Neural progenitor cell (in vitro differentiated cells): ENCODE results near the gene VCL. TPM values are rescaled to one million over a fixed set of nuclear protein-coding genes. Genes with fewer than 3 reads are reported as not detected.

Experiments used
- DNase-seq: peaks from one replicate; pipeline ENCODE4 v3.0.0-alpha.2; 2016; ENCODE audit warnings: low spot score
- H2AFZ ChIP-seq: fragments of 200-600 bp; sonication (generic); replicated peaks from 2 replicates; pipeline ENCODE4 v1.6.1; 2016; ENCODE audit warnings: antibody characterized with exemption
- H3F3A ChIP-seq: fragments of 200-600 bp; sonication (generic); 2 replicates; pipeline ENCODE4 v1.6.1; 2016; ENCODE audit warnings: antibody characterized with exemption, low read depth
- H3K27ac ChIP-seq: fragments of 200-600 bp; sonication (generic); 2 replicates; pipeline ENCODE4 v1.5.1; 2016; ENCODE audit warnings: mild to moderate bottlenecking
- H3K27me3 ChIP-seq: fragments of 200-600 bp; sonication (generic); 2 replicates; pipeline ENCODE4 v1.6.1; 2016; ENCODE audit warnings: mild to moderate bottlenecking, moderate library complexity
- H3K36me3 ChIP-seq: fragments of 200-600 bp; sonication (generic); 2 replicates; pipeline ENCODE4 v1.5.1; 2016
- H3K4me1 ChIP-seq: fragments of 200-600 bp; sonication (generic); 2 replicates; pipeline ENCODE4 v1.6.1; 2016; ENCODE audit warnings: mixed run types
- H3K4me2 ChIP-seq: fragments of 200-600 bp; sonication (generic); 2 replicates; pipeline ENCODE4 v1.6.1; 2016
- H3K4me3 ChIP-seq: fragments of 200-600 bp; sonication (generic); 2 replicates; pipeline ENCODE4 v1.5.1; 2016
- H3K79me2 ChIP-seq: fragments of 200-600 bp; sonication (generic); 2 replicates; pipeline ENCODE4 v1.6.1; 2016; ENCODE audit warnings: low read depth
- H3K9ac ChIP-seq: fragments of 200-600 bp; sonication (generic); 2 replicates; pipeline ENCODE4 v1.6.1; 2016
- H3K9me3 ChIP-seq: fragments of 200-600 bp; sonication (generic); 2 replicates; pipeline ENCODE4 v1.5.1; 2016; ENCODE audit warnings: low read depth
- H4K20me1 ChIP-seq: fragments of 200-600 bp; sonication (generic); 2 replicates; pipeline ENCODE4 v1.6.1; 2016; ENCODE audit warnings: low read depth
- H3K27ac Mint-ChIP-seq: 3 replicates; pipeline ENCODE4 v1.8.0; 2021; ENCODE audit warnings: mixed read lengths
- H3K27me3 Mint-ChIP-seq: 2 replicates; pipeline ENCODE4 v1.8.0; 2022; ENCODE audit warnings: low read depth, mild to moderate bottlenecking, inconsistent platforms, moderate library complexity, mixed read lengths; ENCODE audit not compliant: insufficient read depth
- H3K36me3 Mint-ChIP-seq: 3 replicates; pipeline ENCODE4 v1.8.0; 2021; ENCODE audit warnings: mixed read lengths
- H3K4me1 Mint-ChIP-seq: 3 replicates; pipeline ENCODE4 v1.8.0; 2021; ENCODE audit warnings: mixed read lengths
- H3K4me3 Mint-ChIP-seq: 3 replicates; pipeline ENCODE4 v1.8.0; 2021; ENCODE audit warnings: mild to moderate bottlenecking, moderate library complexity, mixed read lengths
- H3K9me3 Mint-ChIP-seq: 3 replicates; pipeline ENCODE4 v1.8.0; 2020; ENCODE audit warnings: mixed read lengths
- CTCF ChIP-seq: fragments of 200-600 bp; sonication (generic); IDR thresholded peaks from 2 replicates; pipeline ENCODE4 v1.5.1; 2017; ENCODE audit warnings: antibody characterized with exemption, mild to moderate bottlenecking
- EZH2 ChIP-seq: fragments of 200-600 bp; sonication (generic); IDR thresholded peaks from 2 replicates; pipeline ENCODE4 v1.6.1; 2017; ENCODE audit warnings: antibody characterized with exemption, mild to moderate bottlenecking, moderate library complexity
- EZH2phosphoT487 ChIP-seq: fragments of 200-600 bp; sonication (generic); IDR thresholded peaks from 2 replicates; pipeline ENCODE4 v1.6.1; 2017; ENCODE audit warnings: antibody characterized with exemption
- total RNA-seq: library from RNA; depleted of rRNA; stranded (reverse); fragments of >200 nt; gene quantifications from 2 replicates; pipeline ENCODE4 v1.2.3, GENCODE V29; 2015; ENCODE audit warnings: low replicate concordance

The VCL gene
- total RNA-seq, 1 donor from 2014 or later = 96.9 TPM

DNA sequence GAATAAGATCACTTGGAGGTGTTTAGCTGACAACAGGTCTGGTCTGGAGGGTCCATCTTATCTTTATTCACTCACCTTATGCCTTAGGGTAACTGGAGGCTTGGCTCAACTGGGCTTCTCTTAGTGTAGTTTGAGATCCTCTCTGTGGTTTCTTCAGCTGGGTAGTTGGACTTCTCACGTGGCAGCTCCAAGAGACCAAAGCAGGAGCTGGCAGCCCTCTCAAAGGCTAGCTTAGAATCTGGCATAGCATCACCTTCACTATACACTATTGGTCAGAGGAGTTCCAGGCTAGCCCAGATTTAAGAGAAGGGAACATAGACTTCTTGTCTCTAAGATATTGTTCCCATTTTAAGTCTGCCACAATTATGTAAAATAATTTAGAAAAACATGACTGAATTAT is 169.5 kb downstream of the VCL start:
- H3K9me3 ChIP-seq = no peaks in the 10 kb centered on the region
- DNase-seq = no peak
- Mint-ChIP-seq H3K36me3 (no peaks in the 10 kb centered on the region), H3K4me1 (no peaks in the 10 kb centered on the region), H3K27ac (no peak overlapping the region), H3K4me3 (no peak overlapping the region), H3K27me3 (no peaks in the 10 kb centered on the region), H3K9me3 (no peaks in the 10 kb centered on the region)
- TF ChIP-seq CTCF (no peak), EZH2 (no peak), EZH2phosphoT487 (no peak)
- H3K4me2 ChIP-seq = no peak overlapping the region
- peaks cover 5% of the 10 kb centered on the region for H4K20me1 ChIP-seq
- peaks cover 29% of the 10 kb centered on the region for H3K79me2 ChIP-seq
- no peaks in the 10 kb centered on the region for H3K27me3 ChIP-seq
- no peaks in the 10 kb centered on the region for H3F3A ChIP-seq
- H3K36me3 ChIP-seq = no peaks in the 10 kb centered on the region
- no peak overlapping the region for H3K9ac ChIP-seq
- no peak overlapping the region for H2AFZ ChIP-seq
- H3K27ac ChIP-seq = no peak overlapping the region
- no peaks in the 10 kb centered on the region for H3K4me1 ChIP-seq
- H3K4me3 ChIP-seq = no peak overlapping the region

Other genes starting within 250 kb of the VCL start
- 51.3 and 66.7 TPM in 2 replicates for gene CHCHD1, start 216.1 kb upstream of the VCL start, total RNA-seq
- 30.5 and 38.1 TPM in 2 replicates for gene ZSWIM8, start 212.5 kb upstream of the VCL start, total RNA-seq
- gene NDST2, start 186.5 kb upstream of the VCL start, total RNA-seq = 12.4 and 32.1 TPM in 2 replicates
- gene CAMK2G, start 123.6 kb upstream of the VCL start, total RNA-seq = 35.0 and 36.6 TPM in 2 replicates
- 7.6 and 10.7 TPM in 2 replicates for gene PLAU, start 87.0 kb upstream of the VCL start, total RNA-seq
- 47.2 and 58.3 TPM in 2 replicates for gene AP3M1, start 152.7 kb downstream of the VCL start, total RNA-seq
- gene ADK, start 153.1 kb downstream of the VCL start, total RNA-seq = 33.5 and 50.9 TPM in 2 replicates